HuH-7.5 (cell line): Measurements from ENCODE around the gene PTPRD.

Source experiments
- DNase-seq: peaks from one replicate; pipeline ENCODE4 v3.0.0; 2011; ENCODE audit warnings: low spot score

Gene PTPRD

GRCh38 chr9:9750719-9751118, 862.1 kb downstream of the PTPRD start:
- no peak for DNase-seq

GRCh38 chr9:9749591-9749990, 863.2 kb downstream of the PTPRD start:
- DNase-seq = no peak

GRCh38 chr9:9747787-9748186, 865.0 kb downstream of the PTPRD start:
- no peak for DNase-seq

GRCh38 chr9:9746826-9747225, 866.0 kb downstream of the PTPRD start:
- DNase-seq = no peak

- no peak for DNase-seq
Measured at GRCh38 chr9:9743822-9744221, 869.0 kb downstream of the PTPRD start.

- no peak for DNase-seq
Measured at GRCh38 chr9:9730174-9730573, 882.6 kb downstream of the PTPRD start.

- no peak for DNase-seq
Measured at GRCh38 chr9:9729082-9729481, 883.7 kb downstream of the PTPRD start.

- DNase-seq = no peak
Measured at GRCh38 chr9:9719373-9720112, 893.3 kb downstream of the PTPRD start.

- DNase-seq = no peak
Measured at GRCh38 chr9:9718691-9719090, 894.1 kb downstream of the PTPRD start.

GRCh38 chr9:9679433-9679832, 933.4 kb downstream of the PTPRD start:
- DNase-seq = no peak

GRCh38 chr9:9674461-9674860, 938.3 kb downstream of the PTPRD start:
- no peak for DNase-seq

- no peak for DNase-seq
Measured at GRCh38 chr9:9670454-9670853, 942.3 kb downstream of the PTPRD start.

- DNase-seq = no peak
Measured at GRCh38 chr9:9645006-9645405, 967.8 kb downstream of the PTPRD start.

GRCh38 chr9:9631284-9631683, 981.5 kb downstream of the PTPRD start:
- DNase-seq = no peak

- DNase-seq = no peak
Measured at GRCh38 chr9:9625248-9625647, 987.6 kb downstream of the PTPRD start.

- no peak for DNase-seq
Measured at GRCh38 chr9:9623506-9623905, 989.3 kb downstream of the PTPRD start.

GRCh38 chr9:9621355-9621940, 991.4 kb downstream of the PTPRD start:
- no peak for DNase-seq

- no peak for DNase-seq
Measured at GRCh38 chr9:9620736-9621135, 992.1 kb downstream of the PTPRD start.

- DNase-seq = no peak
Measured at GRCh38 chr9:9615086-9615485, 997.7 kb downstream of the PTPRD start.

GRCh38 chr9:9614607-9615006, 998.2 kb downstream of the PTPRD start:
- DNase-seq = no peak

GRCh38 chr9:9612755-9613154, 1000.0 kb downstream of the PTPRD start:
- no peak for DNase-seq

- no peak for DNase-seq
Measured at GRCh38 chr9:9612270-9612669, 1000.5 kb downstream of the PTPRD start.

GRCh38 chr9:9605681-9606080, 1007.1 kb downstream of the PTPRD start:
- no peak for DNase-seq

GRCh38 chr9:9603345-9603744, 1009.5 kb downstream of the PTPRD start:
- no peak for DNase-seq
